NCI-H1048 (cell line): ENCODE measurements around the gene ROBO2.

Experiments
- DNase-seq: peaks from one replicate; lab custom pipeline; 2025; lab: John Stamatoyannopoulos, UW

ROBO2 gene, protein sequence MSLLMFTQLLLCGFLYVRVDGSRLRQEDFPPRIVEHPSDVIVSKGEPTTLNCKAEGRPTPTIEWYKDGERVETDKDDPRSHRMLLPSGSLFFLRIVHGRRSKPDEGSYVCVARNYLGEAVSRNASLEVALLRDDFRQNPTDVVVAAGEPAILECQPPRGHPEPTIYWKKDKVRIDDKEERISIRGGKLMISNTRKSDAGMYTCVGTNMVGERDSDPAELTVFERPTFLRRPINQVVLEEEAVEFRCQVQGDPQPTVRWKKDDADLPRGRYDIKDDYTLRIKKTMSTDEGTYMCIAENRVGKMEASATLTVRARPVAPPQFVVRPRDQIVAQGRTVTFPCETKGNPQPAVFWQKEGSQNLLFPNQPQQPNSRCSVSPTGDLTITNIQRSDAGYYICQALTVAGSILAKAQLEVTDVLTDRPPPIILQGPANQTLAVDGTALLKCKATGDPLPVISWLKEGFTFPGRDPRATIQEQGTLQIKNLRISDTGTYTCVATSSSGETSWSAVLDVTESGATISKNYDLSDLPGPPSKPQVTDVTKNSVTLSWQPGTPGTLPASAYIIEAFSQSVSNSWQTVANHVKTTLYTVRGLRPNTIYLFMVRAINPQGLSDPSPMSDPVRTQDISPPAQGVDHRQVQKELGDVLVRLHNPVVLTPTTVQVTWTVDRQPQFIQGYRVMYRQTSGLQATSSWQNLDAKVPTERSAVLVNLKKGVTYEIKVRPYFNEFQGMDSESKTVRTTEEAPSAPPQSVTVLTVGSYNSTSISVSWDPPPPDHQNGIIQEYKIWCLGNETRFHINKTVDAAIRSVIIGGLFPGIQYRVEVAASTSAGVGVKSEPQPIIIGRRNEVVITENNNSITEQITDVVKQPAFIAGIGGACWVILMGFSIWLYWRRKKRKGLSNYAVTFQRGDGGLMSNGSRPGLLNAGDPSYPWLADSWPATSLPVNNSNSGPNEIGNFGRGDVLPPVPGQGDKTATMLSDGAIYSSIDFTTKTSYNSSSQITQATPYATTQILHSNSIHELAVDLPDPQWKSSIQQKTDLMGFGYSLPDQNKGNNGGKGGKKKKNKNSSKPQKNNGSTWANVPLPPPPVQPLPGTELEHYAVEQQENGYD (N-terminal part only)

DNA sequence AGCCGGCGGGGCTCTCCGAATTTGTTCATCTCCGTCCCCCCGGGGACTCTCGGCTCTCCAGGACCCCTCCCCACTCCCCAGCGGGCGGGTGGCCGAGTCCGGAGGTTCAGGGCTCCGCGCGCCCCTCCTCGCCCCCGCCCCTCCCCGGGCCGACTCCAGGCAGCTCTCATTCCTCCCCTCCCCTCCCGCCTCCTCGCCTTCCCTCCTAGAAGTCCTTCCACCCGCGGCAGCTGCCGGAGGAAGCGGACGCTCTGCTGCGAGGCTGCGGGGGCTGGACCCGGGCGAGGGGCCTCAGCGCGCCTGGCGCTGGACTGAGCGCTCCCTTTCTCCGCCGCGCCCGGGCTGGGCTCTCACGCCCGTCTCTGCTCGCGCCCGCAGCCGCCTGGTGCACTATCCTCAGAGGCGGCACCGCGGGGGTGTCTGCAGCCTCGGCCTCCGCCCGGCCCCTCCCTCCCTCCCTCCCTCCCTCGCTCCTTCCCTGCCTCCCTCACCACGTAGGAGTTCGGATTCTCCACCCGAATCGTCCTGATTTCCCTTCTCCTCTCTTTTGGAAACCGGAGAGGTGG is at the start of gene ROBO2:
Gene ROBO2, plus strand, starts transcription at position 494 of the 566 bp plus-strand sequence. CDS start 687 bp downstream, outside the sequence.
- DNase-seq, result no peak

GRCh38 chr3:76990606-76991005 is 49.3 kb upstream of the ROBO2 start:
- no peak for DNase-seq

- no peak for DNase-seq
These were observed 48.7 kb upstream of the ROBO2 start for GRCh38 chr3:76991165-76991564.

DNA sequence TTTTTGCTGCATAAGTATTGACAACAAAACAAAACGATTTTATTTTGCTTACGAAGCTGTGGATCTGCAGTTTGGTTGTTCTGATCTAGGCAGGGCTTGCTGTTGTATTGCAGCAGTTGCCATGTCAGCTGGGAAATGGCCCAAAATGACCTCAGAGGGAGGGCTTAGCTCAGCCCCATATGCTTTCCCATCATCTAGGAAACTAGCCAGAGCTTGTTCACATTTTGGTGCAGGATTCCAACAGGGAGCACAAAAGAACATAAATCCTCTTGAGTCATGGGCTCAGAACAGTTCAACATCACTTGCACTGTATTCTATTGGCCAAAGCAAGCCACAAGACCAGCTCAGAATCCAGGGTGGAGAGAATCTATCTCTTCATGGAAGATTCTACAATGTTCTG is 42.2 kb upstream of the ROBO2 start:
- no peak for DNase-seq

GRCh38 chr3:76998555-76998954 is 41.3 kb upstream of the ROBO2 start:
- no peak for DNase-seq

- DNase-seq, result no peak
These were observed 38.7 kb upstream of the ROBO2 start for GRCh38 chr3:77001062-77001701.

DNA sequence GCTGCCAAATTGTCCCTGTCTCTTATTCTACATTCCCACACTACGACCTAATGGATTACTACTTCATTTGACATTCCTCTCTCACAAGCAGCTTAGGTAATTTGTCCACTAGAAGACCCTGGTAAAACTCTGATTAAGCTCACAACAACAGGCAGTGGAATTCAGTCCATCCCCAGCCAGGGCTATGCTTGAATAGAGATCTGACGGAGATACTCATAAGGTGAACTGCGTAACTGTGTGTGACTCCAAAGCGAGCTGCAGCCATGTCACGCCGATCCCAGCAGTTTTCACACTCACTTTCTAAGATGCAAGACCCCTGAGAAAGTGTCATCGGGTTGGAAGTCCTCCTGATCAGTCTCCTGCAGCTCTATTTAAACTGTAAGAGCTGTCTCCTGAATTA is 25.7 kb upstream of the ROBO2 start:
- no peak for DNase-seq

DNA sequence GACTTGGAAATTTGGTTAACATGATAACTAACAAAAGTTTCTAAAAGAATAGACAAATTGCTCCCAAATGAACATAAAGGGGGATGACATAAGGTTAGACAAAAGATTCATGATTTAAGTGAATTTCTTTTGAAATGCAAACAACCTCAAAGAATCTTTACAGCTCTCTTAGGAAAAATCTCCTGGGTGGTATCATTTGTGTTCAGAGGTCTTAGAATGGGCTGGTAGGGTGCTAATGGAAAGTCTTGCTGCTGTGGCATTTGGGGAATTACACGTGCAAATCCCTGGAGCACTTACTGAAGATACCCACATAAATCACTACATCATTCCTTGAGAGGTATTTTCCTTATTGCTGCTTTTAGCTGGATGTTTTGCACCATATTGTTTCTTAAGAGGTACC is 14.4 kb upstream of the ROBO2 start:
- DNase-seq, result no peak

GRCh38 chr3:77026904-77027634 is 12.8 kb upstream of the ROBO2 start:
- no peak for DNase-seq

DNA sequence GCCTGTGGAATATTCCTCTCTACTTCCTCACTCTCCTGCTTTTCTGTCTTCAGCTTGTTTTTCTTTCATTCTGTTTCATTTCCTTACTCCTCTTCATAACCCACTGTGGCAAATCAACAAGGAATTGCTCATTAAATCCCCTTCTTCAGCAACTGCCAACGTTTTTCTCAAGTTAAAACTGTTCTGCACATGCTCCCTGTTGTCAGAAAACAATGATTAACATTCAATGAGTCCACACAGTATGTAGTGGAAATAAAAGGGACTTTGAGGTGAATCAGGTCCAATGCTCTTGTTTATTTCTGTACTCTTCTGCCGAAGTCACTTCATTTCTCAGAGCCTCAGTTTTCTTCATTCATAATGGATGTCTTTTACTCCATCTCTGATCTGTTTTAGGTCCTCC is 11.9 kb upstream of the ROBO2 start:
- no peak for DNase-seq

DNA sequence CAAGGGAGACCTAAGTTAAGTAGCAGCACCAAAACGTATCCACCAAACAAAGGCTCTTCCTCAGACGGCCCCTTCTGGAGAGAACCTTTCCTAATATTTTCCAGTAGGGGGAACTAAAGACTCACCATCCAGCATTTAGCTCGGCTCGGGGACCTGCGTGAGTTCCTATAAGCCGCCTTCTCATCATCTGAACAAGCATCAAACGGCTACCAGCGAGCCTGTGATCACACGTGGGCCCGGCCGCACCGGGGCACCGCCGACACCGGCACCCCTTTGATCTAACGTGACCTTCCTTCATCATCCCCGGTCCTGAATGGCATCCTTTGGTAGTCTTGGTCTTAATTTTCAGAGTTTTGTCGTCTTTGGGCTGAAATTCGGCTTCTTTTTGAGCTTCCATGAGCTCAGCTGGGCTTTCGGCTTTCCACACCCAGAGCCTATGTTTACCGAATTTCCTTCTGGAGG is 1.4 kb upstream of the ROBO2 start:
- DNase-seq, result peak; percentile 41

DNA sequence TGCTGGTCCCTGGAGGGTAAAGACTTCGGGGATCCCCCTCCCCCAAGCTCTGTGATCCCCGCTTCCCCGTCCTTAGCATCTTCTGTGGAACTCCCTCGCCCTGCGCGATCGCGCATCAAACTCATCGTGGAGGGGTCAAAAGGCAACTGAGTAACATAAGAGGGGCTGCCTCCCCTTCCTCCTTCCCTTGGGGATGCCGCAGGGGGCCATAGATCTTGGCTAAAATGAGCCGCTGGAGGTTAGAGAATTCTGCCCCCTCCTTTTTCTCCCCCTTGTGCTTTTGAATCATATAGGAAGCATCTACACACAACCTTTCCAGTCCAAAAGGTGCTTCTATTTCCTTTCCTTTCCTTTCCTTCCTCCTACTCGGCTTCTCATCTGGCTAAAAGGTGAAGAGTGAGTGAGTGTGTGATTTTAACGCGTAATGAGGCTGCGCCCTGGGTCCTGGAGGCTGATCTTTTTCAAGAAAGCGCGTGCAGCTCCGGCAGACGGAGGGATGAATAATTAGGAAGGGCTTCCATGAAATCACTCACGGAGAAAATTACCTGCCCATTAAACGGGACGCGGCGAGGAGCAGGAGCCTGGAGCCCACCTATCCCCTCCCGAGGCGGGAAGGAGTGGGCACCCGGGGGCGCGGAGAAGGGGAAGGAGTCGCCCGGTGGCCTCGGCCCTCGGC is 831 bp upstream of the ROBO2 start:
- DNase-seq, result no peak

DNA sequence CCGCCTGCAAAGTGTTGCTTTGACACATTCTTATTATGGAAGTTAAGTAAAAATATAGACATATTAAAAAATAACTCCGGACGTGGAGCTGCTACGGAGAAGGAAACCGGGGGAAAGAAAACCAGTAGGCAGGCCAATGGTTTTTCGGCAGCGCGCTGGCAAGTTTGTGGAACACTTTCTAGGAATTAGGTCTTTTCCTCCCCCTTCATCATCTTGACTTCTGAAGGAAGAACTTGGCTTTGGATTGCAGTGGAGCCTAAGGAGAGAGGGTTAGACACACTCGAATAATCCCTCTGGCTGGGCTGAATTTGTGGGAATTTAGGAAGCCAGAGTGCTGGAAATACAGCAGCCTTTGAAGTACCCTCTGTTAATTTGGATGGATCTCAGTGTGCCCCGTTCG is 317 bp downstream of the ROBO2 start:
- no peak for DNase-seq

DNA sequence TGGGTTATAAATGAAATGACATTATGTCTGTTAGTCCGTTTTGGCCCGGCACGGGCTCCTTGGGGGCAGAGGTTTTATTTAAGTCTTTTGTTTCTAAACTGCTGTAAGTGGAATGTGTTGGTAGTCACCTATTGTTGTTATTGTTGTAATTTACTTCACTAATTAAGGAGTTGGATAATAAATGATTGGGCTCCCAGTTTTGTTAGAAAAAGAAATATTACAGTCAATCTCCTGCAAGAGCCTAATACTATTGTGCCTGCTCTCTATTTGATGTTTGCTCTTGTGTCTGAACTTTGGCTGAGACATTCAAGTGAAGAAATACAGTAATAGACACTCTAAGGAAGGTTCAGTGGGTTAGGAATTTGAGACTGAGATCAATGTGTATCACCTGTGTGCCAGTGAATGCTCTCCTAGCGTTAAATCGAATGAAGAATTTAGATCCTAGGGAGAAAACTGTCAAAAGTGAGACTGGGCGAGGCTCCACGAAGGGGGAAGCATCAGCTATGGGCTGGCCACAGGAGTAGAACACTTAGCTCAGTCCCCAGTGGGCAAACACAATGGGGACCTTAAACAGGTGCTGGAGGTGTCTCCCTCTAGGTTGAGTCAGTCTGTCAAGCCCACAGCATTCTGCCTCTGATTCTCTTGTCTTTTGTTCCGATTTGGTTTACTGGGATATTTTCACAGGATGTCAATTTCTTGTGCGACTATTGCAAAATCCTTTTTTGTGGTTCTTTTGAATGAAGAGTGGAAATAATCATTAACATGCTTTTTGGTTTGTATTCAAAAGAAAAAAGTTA is 1.2 kb downstream of the ROBO2 start:
- DNase-seq, result no peak

DNA sequence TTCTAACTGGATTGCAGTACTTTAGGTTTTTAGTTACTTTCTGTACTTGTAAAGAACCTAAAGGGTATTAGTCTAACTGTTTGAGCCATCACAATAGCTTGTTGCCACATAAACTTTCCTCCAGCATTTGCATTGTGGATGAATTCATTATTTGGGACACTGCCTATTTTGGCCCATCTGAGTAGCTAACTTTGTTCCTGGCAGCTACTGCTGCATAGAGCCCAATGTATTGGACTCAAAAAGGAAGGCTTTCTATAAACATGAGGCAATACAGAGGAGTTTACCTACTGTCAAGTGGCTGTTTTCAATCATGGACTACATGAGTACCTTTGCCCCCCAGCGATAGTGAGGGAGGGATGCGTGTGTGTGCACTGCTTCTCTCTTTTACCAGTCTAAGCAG is 1.9 kb downstream of the ROBO2 start:
- no peak for DNase-seq

- DNase-seq, result no peak
These were observed 2.4 kb downstream of the ROBO2 start for GRCh38 chr3:77042343-77042742.

- no peak for DNase-seq
These were observed 3.0 kb downstream of the ROBO2 start for GRCh38 chr3:77042882-77043281.

DNA sequence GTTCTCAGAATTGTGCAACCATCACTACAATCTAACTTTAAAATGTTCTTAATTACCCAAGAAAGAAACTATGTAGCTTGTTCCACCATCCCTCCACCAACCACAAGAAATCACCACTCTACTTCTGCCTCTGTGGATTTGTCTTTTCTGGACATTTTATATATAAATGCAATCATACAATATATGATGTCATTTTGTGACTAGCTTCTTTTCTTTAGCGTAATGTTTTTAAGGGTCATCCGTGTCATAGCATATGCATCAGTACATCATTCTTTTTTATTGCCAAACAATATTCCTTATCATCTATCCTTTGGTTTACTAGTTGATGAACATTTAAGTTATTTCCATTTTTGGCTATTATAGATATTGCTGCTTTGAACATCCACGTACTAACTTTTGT is 5.8 kb downstream of the ROBO2 start:
- DNase-seq, result no peak

GRCh38 chr3:77048186-77048585 is 8.3 kb downstream of the ROBO2 start:
- no peak for DNase-seq

DNA sequence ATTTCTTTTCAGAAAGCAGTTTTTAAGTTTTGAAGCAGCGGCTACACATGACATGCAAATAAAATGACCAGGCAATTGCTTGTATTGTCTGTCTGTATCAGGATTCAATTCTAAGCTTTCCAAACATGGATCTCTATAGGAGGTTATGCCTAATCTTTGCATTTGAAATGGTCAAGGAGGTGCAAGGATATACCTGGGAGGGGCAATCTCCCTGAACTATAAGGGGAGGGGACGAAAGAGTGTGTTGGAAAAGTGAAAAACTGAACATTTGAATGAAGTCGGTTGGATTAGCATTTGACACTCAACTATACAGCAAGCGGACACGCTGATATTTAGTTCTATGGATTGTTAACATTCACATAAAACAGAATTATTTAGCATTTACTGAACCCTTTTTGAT is 11.7 kb downstream of the ROBO2 start:
- no peak for DNase-seq
